ENCODE measurements around the gene TTLL9.
"Not testable (repeated sequence)": the region's sequence is repeated elsewhere in the genome, so short reads cannot be mapped to it uniquely, and the experiment has no call there.

The TTLL9 gene

GRCh38 chr20:31920275-31920855 lies 49.9 kb downstream of the TTLL9 start:
- Histone ChIP-seq H2AFZ (ENCODE audit: low read length, unreplicated experiment) (no peak overlapping the region), H3K4me1 (ENCODE audit: control insufficient read depth, insufficient read depth, low read length, unreplicated experiment) (no peaks in the 10 kb centered on the region), H3K4me3 (ENCODE audit: low read depth, low read length) (no peak overlapping the region), H3K27me3 (ENCODE audit: insufficient read depth, low read length) (peaks cover 44% of the 10 kb centered on the region), H3K27ac (ENCODE audit: low read depth, low read length) (no peak overlapping the region), H3K79me2 (ENCODE audit: control insufficient read depth, insufficient read depth, low read length, unreplicated experiment) (no peaks in the 10 kb centered on the region), H3K36me3 (ENCODE audit: insufficient read depth, low read length) (no peaks in the 10 kb centered on the region)

- not testable (repeated sequence) for H2AFZ ChIP-seq (ENCODE audit: low read length, unreplicated experiment); H3K36me3 ChIP-seq (ENCODE audit: insufficient read depth, low read length); H3K79me2 ChIP-seq (ENCODE audit: control insufficient read depth, insufficient read depth, low read length, unreplicated experiment); H3K4me1 ChIP-seq (ENCODE audit: control insufficient read depth, insufficient read depth, low read length, unreplicated experiment); H3K27ac ChIP-seq (ENCODE audit: low read depth, low read length); H3K4me3 ChIP-seq (ENCODE audit: low read depth, low read length)
- H3K27me3 ChIP-seq (ENCODE audit: insufficient read depth, low read length) = peaks cover 55% of the 10 kb centered on the region
These were observed 51.0 kb downstream of the TTLL9 start for GRCh38 chr20:31921480-31921879.

- Histone ChIP-seq H2AFZ (ENCODE audit: low read length, unreplicated experiment) (no peak overlapping the region), H3K27me3 (ENCODE audit: insufficient read depth, low read length) (peaks cover 53% of the 10 kb centered on the region), H3K36me3 (ENCODE audit: insufficient read depth, low read length) (no peaks in the 10 kb centered on the region), H3K27ac (ENCODE audit: low read depth, low read length) (no peak overlapping the region), H3K79me2 (ENCODE audit: control insufficient read depth, insufficient read depth, low read length, unreplicated experiment) (no peaks in the 10 kb centered on the region), H3K4me1 (ENCODE audit: control insufficient read depth, insufficient read depth, low read length, unreplicated experiment) (no peaks in the 10 kb centered on the region), H3K4me3 (ENCODE audit: low read depth, low read length) (no peak overlapping the region)
These were observed 51.7 kb downstream of the TTLL9 start for GRCh38 chr20:31922181-31922580.

GRCh38 chr20:31922588-31922987 lies 52.2 kb downstream of the TTLL9 start:
- Histone ChIP-seq H3K27me3 (ENCODE audit: insufficient read depth, low read length) (peaks cover 50% of the 10 kb centered on the region), H3K79me2 (ENCODE audit: control insufficient read depth, insufficient read depth, low read length, unreplicated experiment) (no peaks in the 10 kb centered on the region), H3K4me1 (ENCODE audit: control insufficient read depth, insufficient read depth, low read length, unreplicated experiment) (no peaks in the 10 kb centered on the region), H3K27ac (ENCODE audit: low read depth, low read length) (no peak overlapping the region), H2AFZ (ENCODE audit: low read length, unreplicated experiment) (no peak overlapping the region), H3K4me3 (ENCODE audit: low read depth, low read length) (no peak overlapping the region), H3K36me3 (ENCODE audit: insufficient read depth, low read length) (no peaks in the 10 kb centered on the region)

GRCh38 chr20:31923388-31924331 lies 53.2 kb downstream of the TTLL9 start:
- Histone ChIP-seq H3K27ac (ENCODE audit: low read depth, low read length) (no peak overlapping the region), H3K4me3 (ENCODE audit: low read depth, low read length) (no peak overlapping the region), H3K79me2 (ENCODE audit: control insufficient read depth, insufficient read depth, low read length, unreplicated experiment) (no peaks in the 10 kb centered on the region), H2AFZ (ENCODE audit: low read length, unreplicated experiment) (no peak overlapping the region), H3K4me1 (ENCODE audit: control insufficient read depth, insufficient read depth, low read length, unreplicated experiment) (no peaks in the 10 kb centered on the region), H3K27me3 (ENCODE audit: insufficient read depth, low read length) (peaks cover 50% of the 10 kb centered on the region), H3K36me3 (ENCODE audit: insufficient read depth, low read length) (no peaks in the 10 kb centered on the region)

- Histone ChIP-seq H3K27ac (ENCODE audit: low read depth, low read length) (no peak overlapping the region), H2AFZ (ENCODE audit: low read length, unreplicated experiment) (no peak overlapping the region), H3K4me3 (ENCODE audit: low read depth, low read length) (no peak overlapping the region), H3K27me3 (ENCODE audit: insufficient read depth, low read length) (peaks cover 43% of the 10 kb centered on the region), H3K36me3 (ENCODE audit: insufficient read depth, low read length) (no peaks in the 10 kb centered on the region), H3K4me1 (ENCODE audit: control insufficient read depth, insufficient read depth, low read length, unreplicated experiment) (no peaks in the 10 kb centered on the region), H3K79me2 (ENCODE audit: control insufficient read depth, insufficient read depth, low read length, unreplicated experiment) (no peaks in the 10 kb centered on the region)
These were observed 54.1 kb downstream of the TTLL9 start for GRCh38 chr20:31924561-31924960.

GRCh38 chr20:31925631-31926030 lies 55.2 kb downstream of the TTLL9 start:
- no peak overlapping the region for H2AFZ ChIP-seq (ENCODE audit: low read length, unreplicated experiment)
- no peak overlapping the region for H3K4me3 ChIP-seq (ENCODE audit: low read depth, low read length)
- no peaks in the 10 kb centered on the region for H3K36me3 ChIP-seq (ENCODE audit: insufficient read depth, low read length)

GRCh38 chr20:31926493-31926892 lies 56.1 kb downstream of the TTLL9 start:
- no peaks in the 10 kb centered on the region for H3K79me2 ChIP-seq (ENCODE audit: control insufficient read depth, insufficient read depth, low read length, unreplicated experiment)
- no peak overlapping the region for H3K27ac ChIP-seq (ENCODE audit: low read depth, low read length)
- H2AFZ ChIP-seq (ENCODE audit: low read length, unreplicated experiment) = no peak overlapping the region
- no peaks in the 10 kb centered on the region for H3K4me1 ChIP-seq (ENCODE audit: control insufficient read depth, insufficient read depth, low read length, unreplicated experiment)
- peaks cover 40% of the 10 kb centered on the region for H3K27me3 ChIP-seq (ENCODE audit: insufficient read depth, low read length)
- H3K36me3 ChIP-seq (ENCODE audit: insufficient read depth, low read length) = no peaks in the 10 kb centered on the region
- H3K4me3 ChIP-seq (ENCODE audit: low read depth, low read length) = no peak overlapping the region

More at GRCh38 chr20:31925631-31926030, 55.2 kb downstream of the TTLL9 start:
- Histone ChIP-seq H3K4me1 (ENCODE audit: control insufficient read depth, insufficient read depth, low read length, unreplicated experiment) (no peaks in the 10 kb centered on the region), H3K27me3 (ENCODE audit: insufficient read depth, low read length) (peaks cover 40% of the 10 kb centered on the region), H3K79me2 (ENCODE audit: control insufficient read depth, insufficient read depth, low read length, unreplicated experiment) (no peaks in the 10 kb centered on the region), H3K27ac (ENCODE audit: low read depth, low read length) (no peak overlapping the region)

GRCh38 chr20:31927627-31928159 lies 57.3 kb downstream of the TTLL9 start:
- H2AFZ ChIP-seq (ENCODE audit: low read length, unreplicated experiment) = no peak overlapping the region
- no peaks in the 10 kb centered on the region for H3K4me1 ChIP-seq (ENCODE audit: control insufficient read depth, insufficient read depth, low read length, unreplicated experiment)
- no peak overlapping the region for H3K4me3 ChIP-seq (ENCODE audit: low read depth, low read length)
- no peaks in the 10 kb centered on the region for H3K36me3 ChIP-seq (ENCODE audit: insufficient read depth, low read length)
- no peak overlapping the region for H3K27ac ChIP-seq (ENCODE audit: low read depth, low read length)
- H3K27me3 ChIP-seq (ENCODE audit: insufficient read depth, low read length) = peaks cover 34% of the 10 kb centered on the region; the same call in 1 of the 2 replicates
- no peaks in the 10 kb centered on the region for H3K79me2 ChIP-seq (ENCODE audit: control insufficient read depth, insufficient read depth, low read length, unreplicated experiment)

- not testable (repeated sequence) for H3K4me1 ChIP-seq (ENCODE audit: control insufficient read depth, insufficient read depth, low read length, unreplicated experiment); H3K36me3 ChIP-seq (ENCODE audit: insufficient read depth, low read length); H2AFZ ChIP-seq (ENCODE audit: low read length, unreplicated experiment); H3K4me3 ChIP-seq (ENCODE audit: low read depth, low read length); H3K79me2 ChIP-seq (ENCODE audit: control insufficient read depth, insufficient read depth, low read length, unreplicated experiment); H3K27ac ChIP-seq (ENCODE audit: low read depth, low read length)
- H3K27me3 ChIP-seq (ENCODE audit: insufficient read depth, low read length) = peaks cover 28% of the 10 kb centered on the region; the same call in 1 of the 2 replicates
These were observed 59.2 kb downstream of the TTLL9 start for GRCh38 chr20:31929631-31930030.
